Breast epithelium (tissue), 3 donors: ENCODE data around the gene GPM6B.

Experiments
- CTCF ChIP-seq, 3 donors: fragments of 450-650 bp; IDR thresholded peaks; one replicate each; pipeline ENCODE4 v1.5.1; 2016 to 2017; ENCODE audit warnings: antibody characterized with exemption in 3 of 3, mild to moderate bottlenecking in 3 of 3, moderate library complexity in 3 of 3
- POLR2A ChIP-seq: fragments of 450-650 bp; IDR thresholded peaks from one replicate; pipeline ENCODE4 v1.6.1; 2016; ENCODE audit warnings: antibody characterized with exemption, mild to moderate bottlenecking, moderate library complexity
- POLR2AphosphoS5 ChIP-seq, 3 donors: sonication (generic); formaldehyde crosslinking; IDR thresholded peaks; one replicate each; pipeline ENCODE4 v1.6.1; 2017; ENCODE audit warnings: antibody characterized with exemption in 3 of 3

- TF ChIP-seq CTCF (IDR thresholded peaks at IDR 0.05) (no peak), POLR2A (no peak), POLR2AphosphoS5 (IDR thresholded peaks at IDR 0.05) (no peak)
These were observed 13.8 kb downstream of the GPM6B start for GRCh38 chrX:13803116-13803515.
